CD4-positive, alpha-beta memory T cell (primary cell): ENCODE data around the gene VAV2. TPM values are rescaled to one million over a fixed set of nuclear protein-coding genes. Genes with fewer than 3 reads are reported as not detected.
"Not testable (repeated sequence)": the region's sequence is repeated elsewhere in the genome, so short reads cannot be mapped to it uniquely, and the experiment has no call there.

Experiments
- CTCF ChIA-PET: fragments of 350-600 bp; sonication (Branson Sonifier 250); formaldehyde crosslinking; loops from one replicate; lab custom pipeline; 2021; ENCODE audit warnings: inconsistent platforms; ENCODE audit not compliant: partially characterized antibody; lab: Charles Lee
- POLR2A ChIA-PET: fragments of 350-600 bp; sonication (Branson Sonifier 250); formaldehyde crosslinking; loops from one replicate; lab custom pipeline; 2021; ENCODE audit not compliant: partially characterized antibody; lab: Charles Lee
- DNase-seq, 5 donors: peaks; one replicate each; pipeline versions ENCODE4 v3.0.0 to v3.0.0-alpha.2; 2020 to 2022; ENCODE audit warnings: mixed read lengths in 1 of 5
- H3K27ac ChIP-seq: one replicate; pipeline ENCODE4 v1.7.0; 2013; ENCODE audit warnings: low read depth, low read length
- H3K27me3 ChIP-seq: 2 replicates; pipeline ENCODE4 v1.7.0; 2013; ENCODE audit warnings: mild to moderate bottlenecking, low read length, moderate library complexity; ENCODE audit not compliant: insufficient read depth
- H3K36me3 ChIP-seq: 2 replicates; pipeline ENCODE4 v1.7.0; 2013; ENCODE audit warnings: mild to moderate bottlenecking, low read length, moderate library complexity; ENCODE audit not compliant: insufficient read depth
- H3K4me1 ChIP-seq: 2 replicates; pipeline ENCODE4 v1.7.0; 2013; ENCODE audit warnings: mild to moderate bottlenecking, low read length, moderate library complexity; ENCODE audit not compliant: insufficient read depth
- H3K4me3 ChIP-seq, 2 donors: one replicate each; pipeline ENCODE4 v1.7.0; 2013; ENCODE audit warnings: low read length in 2 of 2, mild to moderate bottlenecking in 1 of 2
- H3K9me3 ChIP-seq, 2 donors: one replicate each; pipeline ENCODE4 v1.7.0; 2013; ENCODE audit warnings: low read length in 2 of 2, control low read depth in 1 of 2; ENCODE audit not compliant: control insufficient read depth in 1 of 2
- H3K27ac Mint-ChIP-seq, 7 donors: one replicate each; pipeline ENCODE4 v1.8.0; 2020 to 2021; ENCODE audit warnings: mixed read lengths in 7 of 7, mild to moderate bottlenecking in 6 of 7, inconsistent platforms in 3 of 7, moderate library complexity in 3 of 7
- H3K27me3 Mint-ChIP-seq, 2 donors: one replicate each; pipeline ENCODE4 v1.8.0; 2020 to 2021; ENCODE audit warnings: mixed read lengths in 2 of 2
- H3K36me3 Mint-ChIP-seq, 2 donors: one replicate each; pipeline ENCODE4 v1.8.0; 2020 to 2021; ENCODE audit warnings: mixed read lengths in 2 of 2, inconsistent platforms in 1 of 2, mild to moderate bottlenecking in 1 of 2
- H3K4me1 Mint-ChIP-seq, 4 donors: one replicate each; pipeline ENCODE4 v1.8.0; 2020 to 2021; ENCODE audit warnings: mixed read lengths in 4 of 4, mild to moderate bottlenecking in 1 of 4
- H3K4me3 Mint-ChIP-seq, 8 donors: one replicate each; pipeline ENCODE4 v1.8.0; 2020 to 2021; ENCODE audit warnings: mixed read lengths in 8 of 8, mild to moderate bottlenecking in 7 of 8, moderate library complexity in 6 of 8, inconsistent platforms in 3 of 8
- H3K9me3 Mint-ChIP-seq, 8 donors: one replicate each; pipeline ENCODE4 v1.8.0; 2020 to 2021; ENCODE audit warnings: mixed read lengths in 8 of 8, mild to moderate bottlenecking in 5 of 8, inconsistent platforms in 3 of 8, moderate library complexity in 1 of 8
- intact Hi-C: fragments of 100-400 bp; cut with micrococcal nuclease; formaldehyde crosslinking; loops from one replicate; pipeline ENCODE4 v1.15.1; 2023
- polyA plus RNA-seq, 2 donors: library from polyadenylated mRNA; unstranded; fragments of 300-500 nt; fragmentation: Illumina TruSeq; gene quantifications; one replicate each; pipeline ENCODE4 v1.2.3, GENCODE V29; 2021
- total RNA-seq, 2 experiments: library from RNA; stranded (reverse); gene quantifications; one replicate each; pipeline ENCODE4 v1.2.3, GENCODE V29; 2021

Gene VAV2
- total and polyA plus RNA-seq, 4 experiments from 2014 or later = 0.26 to 3.0 (median 1.0) TPM

DNA sequence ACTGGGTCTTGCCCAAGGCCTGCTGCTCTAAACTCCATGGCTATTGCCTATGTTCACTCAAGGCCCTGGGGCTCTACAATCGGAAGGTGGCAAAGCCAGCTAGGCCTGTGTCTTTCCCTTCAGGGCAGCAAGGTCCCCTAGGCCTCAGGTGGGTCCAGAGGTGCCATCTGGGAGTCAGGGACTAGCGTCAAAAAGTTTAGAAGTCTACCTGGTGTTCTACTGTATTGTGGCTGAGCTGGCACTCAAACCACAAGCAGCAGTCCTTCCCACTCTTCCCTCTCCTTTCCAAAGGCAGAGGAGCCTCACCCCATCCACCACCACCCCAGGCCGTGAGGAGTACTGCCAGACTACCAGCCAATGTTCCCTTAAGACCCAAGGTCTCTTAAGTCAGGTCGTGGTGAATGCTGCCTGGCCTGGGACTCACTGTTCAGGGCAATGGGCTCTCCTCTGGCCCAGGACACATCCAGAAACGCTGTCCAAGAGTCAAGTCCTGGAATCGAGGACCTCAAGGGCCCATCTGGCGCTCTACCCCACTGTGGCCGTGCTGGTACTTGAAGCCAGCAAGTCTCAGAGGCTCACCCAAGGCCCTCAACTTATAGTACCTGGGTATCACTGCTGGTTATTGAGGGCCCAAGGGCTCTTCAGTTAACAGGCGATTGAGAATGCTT lies 241.0 kb downstream of the VAV2 start:
- Mint-ChIP-seq H3K27ac (no peak overlapping the region), H3K36me3 (no peaks in the 10 kb centered on the region), H3K9me3 (no peaks in the 10 kb centered on the region), H3K4me1 (peaks cover 0 to 2% (median 0%) of the 10 kb centered on the region in 4 donors), H3K4me3 (no peak overlapping the region), H3K27me3 (peaks cover 37 to 38% of the 10 kb centered on the region in 2 donors)
- H3K9me3 ChIP-seq = no peaks in the 10 kb centered on the region
- no peaks in the 10 kb centered on the region for H3K4me1 ChIP-seq
- no peak overlapping the region for H3K4me3 ChIP-seq
- POLR2A ChIA-PET = no interaction called here
- intact Hi-C loops = no loop called here
- H3K36me3 ChIP-seq = no peaks in the 10 kb centered on the region
- CTCF ChIA-PET = interaction anchor here (1.3 to 2.1 kb wide), 2 partner anchors 9 to 11 kb away, joined by 4 to 8 read pairs; no protein-coding TSS in a partner anchor
- H3K27ac ChIP-seq = no peak overlapping the region
- DNase-seq = no peak
- no peaks in the 10 kb centered on the region for H3K27me3 ChIP-seq

DNA sequence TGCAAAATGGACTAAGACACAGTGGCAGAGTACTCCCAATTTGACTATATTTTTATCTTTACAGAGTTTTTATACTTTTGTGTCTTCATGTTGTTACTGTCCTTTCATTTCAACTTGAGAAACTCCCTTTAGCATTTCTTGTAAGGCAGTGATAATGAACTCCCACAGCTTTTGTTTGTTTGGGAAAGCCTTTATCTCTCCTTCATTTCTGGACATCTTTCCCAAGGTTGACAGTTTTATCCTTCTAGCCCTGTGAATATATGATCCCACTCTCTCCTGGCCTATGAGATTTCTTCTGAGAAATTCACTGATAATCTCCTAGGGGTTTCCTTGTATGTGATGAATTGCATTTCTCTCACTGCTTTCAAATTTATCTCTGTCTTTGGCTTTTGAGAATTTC lies 244.8 kb downstream of the VAV2 start:
- POLR2A ChIA-PET = no interaction called here
- Mint-ChIP-seq H3K27ac (no peak overlapping the region), H3K4me3 (no peak overlapping the region), H3K4me1 (no peaks in the 10 kb centered on the region), H3K9me3 (no peaks in the 10 kb centered on the region), H3K27me3 (peaks cover 30 to 36% of the 10 kb centered on the region in 2 donors), H3K36me3 (no peaks in the 10 kb centered on the region)
- H3K36me3 ChIP-seq = no peaks in the 10 kb centered on the region
- CTCF ChIA-PET = no interaction called here
- H3K4me3 ChIP-seq = no peak overlapping the region
- no peaks in the 10 kb centered on the region for H3K9me3 ChIP-seq
- H3K4me1 ChIP-seq = no peaks in the 10 kb centered on the region
- intact Hi-C loops = no loop called here
- no peak for DNase-seq
- no peak overlapping the region for H3K27ac ChIP-seq
- H3K27me3 ChIP-seq = no peaks in the 10 kb centered on the region

DNA sequence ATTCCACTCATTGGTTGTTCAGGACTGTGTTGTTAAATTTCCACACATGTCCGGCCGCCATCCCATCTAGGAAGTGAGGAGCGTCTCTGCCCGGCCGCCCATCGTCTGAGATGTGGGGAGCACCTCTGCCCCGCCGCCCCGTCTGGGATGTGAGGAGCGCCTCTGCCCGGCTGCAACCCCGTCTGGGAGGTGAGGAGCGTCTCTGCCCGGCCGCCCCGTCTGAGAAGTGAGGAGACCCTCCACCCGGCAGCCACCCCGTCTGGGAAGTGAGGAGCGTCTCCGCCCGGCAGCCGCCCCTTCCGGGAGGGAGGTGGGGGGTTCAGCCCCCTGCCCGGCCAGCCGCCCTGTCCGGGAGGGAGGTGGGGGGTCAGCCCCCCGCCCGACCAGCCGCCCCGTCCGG lies 247.6 kb downstream of the VAV2 start:
- H3K4me1 Mint-ChIP-seq, H3K9me3 Mint-ChIP-seq, DNase-seq, intact Hi-C loops, POLR2A ChIA-PET, H3K36me3 ChIP-seq, H3K9me3 ChIP-seq, CTCF ChIA-PET, H3K27ac Mint-ChIP-seq, H3K4me3 ChIP-seq, H3K4me1 ChIP-seq, H3K27me3 ChIP-seq, H3K36me3 Mint-ChIP-seq, H3K27ac ChIP-seq, H3K4me3 Mint-ChIP-seq: not testable (repeated sequence)
- peaks cover 18% of the 10 kb centered on the region in 2 donors for H3K27me3 Mint-ChIP-seq

DNA sequence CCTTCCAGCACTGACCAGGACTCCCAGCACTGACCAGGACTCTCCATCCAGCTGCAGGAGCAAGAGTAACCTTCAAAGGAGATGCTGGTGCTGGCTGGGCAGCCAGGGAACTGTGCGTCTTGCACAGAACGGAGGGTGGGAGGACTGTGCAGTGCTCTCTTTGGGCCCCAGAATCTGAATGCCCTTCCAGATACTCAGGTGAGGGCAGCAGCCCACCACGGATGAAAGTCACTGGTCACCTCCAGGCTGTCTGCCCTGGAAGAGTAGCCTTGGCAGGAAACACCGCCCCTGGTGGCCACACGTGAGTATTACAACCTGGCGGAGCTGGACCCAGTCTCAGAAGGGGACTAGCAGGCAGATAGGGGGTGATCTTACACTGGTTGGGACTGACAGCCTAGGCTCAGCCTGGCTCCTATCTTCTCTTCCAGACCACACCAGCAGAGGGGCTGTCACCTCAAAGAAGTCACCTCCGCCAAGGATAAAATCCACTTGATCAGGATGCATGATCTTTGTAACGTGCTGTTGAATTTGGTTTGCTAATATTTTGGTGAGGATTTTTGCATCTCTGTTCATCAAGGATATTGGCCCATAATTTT lies 249.2 kb downstream of the VAV2 start:
- Mint-ChIP-seq H3K27ac (no peak overlapping the region), H3K4me3 (no peak overlapping the region), H3K27me3 (peaks cover 8 to 12% of the 10 kb centered on the region in 2 donors), H3K36me3 (no peaks in the 10 kb centered on the region), H3K4me1 (peaks cover 0 to 9% (median 4%) of the 10 kb centered on the region in 4 donors), H3K9me3 (no peaks in the 10 kb centered on the region)
- Histone ChIP-seq H3K4me1 (peaks cover 14% of the 10 kb centered on the region), H3K27ac (no peak overlapping the region), H3K4me3 (no peak overlapping the region), H3K36me3 (no peaks in the 10 kb centered on the region), H3K9me3 (no peaks in the 10 kb centered on the region), H3K27me3 (no peaks in the 10 kb centered on the region)
- intact Hi-C loops = no loop called here
- POLR2A ChIA-PET = no interaction called here
- peak; percentile 51 to 67 (median 56) for DNase-seq
- CTCF ChIA-PET = interaction anchor here (0.7 to 2.4 kb wide), 12 partner anchors 9 to 154 kb away, joined by 3 to 19 read pairs (median 5); no protein-coding TSS in a partner anchor

DNA sequence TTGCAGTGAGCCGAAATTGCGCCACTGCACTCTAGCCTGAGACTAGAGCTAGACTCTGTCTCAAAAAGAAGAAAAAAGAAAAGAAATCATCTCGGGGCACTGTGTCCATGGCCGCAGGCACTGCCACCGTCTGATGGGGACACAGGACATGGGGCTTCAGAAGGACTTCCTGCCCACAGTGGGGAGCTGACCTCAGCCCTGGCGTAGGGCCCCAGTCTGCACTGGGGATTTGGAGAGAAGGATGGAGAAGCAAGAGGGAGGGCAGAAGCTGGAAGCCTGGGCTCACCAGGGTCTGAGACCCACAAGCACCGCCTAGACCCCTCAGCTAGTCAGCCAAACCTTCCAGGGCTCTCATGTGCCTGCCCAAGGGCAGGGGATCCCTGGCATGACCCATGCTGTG lies 249.9 kb downstream of the VAV2 start:
- H3K27ac Mint-ChIP-seq = no peak overlapping the region
- H3K27ac ChIP-seq = no peak overlapping the region
- DNase-seq = no peak
- H3K9me3 Mint-ChIP-seq = no peaks in the 10 kb centered on the region
- H3K36me3 Mint-ChIP-seq = no peaks in the 10 kb centered on the region
- peaks cover 0 to 13% (median 4%) of the 10 kb centered on the region in 4 donors for H3K4me1 Mint-ChIP-seq
- ChIA-PET CTCF (interaction anchor here (0.6 to 2.4 kb wide), 12 partner anchors 8 to 153 kb away, joined by 3 to 19 read pairs (median 5); no protein-coding TSS in a partner anchor), POLR2A (no interaction called here)
- no peaks in the 10 kb centered on the region for H3K9me3 ChIP-seq
- peaks cover 4 to 12% of the 10 kb centered on the region in 2 donors for H3K27me3 Mint-ChIP-seq
- H3K4me3 Mint-ChIP-seq = no peak overlapping the region
- H3K27me3 ChIP-seq = no peaks in the 10 kb centered on the region
- intact Hi-C loops = no loop called here
- H3K4me1 ChIP-seq = peaks cover 15% of the 10 kb centered on the region
- no peaks in the 10 kb centered on the region for H3K36me3 ChIP-seq
- H3K4me3 ChIP-seq = no peak overlapping the region

DNA sequence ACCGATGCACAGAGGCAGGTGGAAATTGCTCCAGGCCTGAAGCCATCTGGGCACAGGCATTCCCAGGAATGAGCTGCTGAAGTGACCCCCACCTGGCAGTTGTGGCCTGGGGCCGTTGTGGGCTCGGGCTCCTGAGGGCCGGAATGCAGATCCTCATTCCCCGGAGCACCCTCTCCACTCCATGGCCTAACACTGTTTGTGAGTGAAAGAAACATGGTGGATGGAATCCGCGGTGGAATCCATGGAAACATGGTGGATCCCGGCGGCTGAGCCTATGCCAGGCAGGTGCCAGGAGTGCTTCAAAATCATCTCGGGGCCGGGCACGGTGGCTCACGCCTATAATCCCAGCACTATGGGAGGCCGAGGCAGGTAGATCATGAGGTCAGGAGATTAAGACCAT lies 250.4 kb downstream of the VAV2 start:
- ChIA-PET POLR2A (no interaction called here), CTCF (interaction anchor here (1.1 to 2.4 kb wide), 6 partner anchors 8 to 153 kb away, joined by 3 to 19 read pairs (median 9); no protein-coding TSS in a partner anchor)
- Histone ChIP-seq H3K4me3 (no peak overlapping the region), H3K9me3 (no peaks in the 10 kb centered on the region), H3K27me3 (no peaks in the 10 kb centered on the region), H3K4me1 (peaks cover 15% of the 10 kb centered on the region), H3K36me3 (no peaks in the 10 kb centered on the region), H3K27ac (no peak overlapping the region)
- no peak for DNase-seq
- Mint-ChIP-seq H3K36me3 (no peaks in the 10 kb centered on the region), H3K9me3 (no peaks in the 10 kb centered on the region), H3K27me3 (peaks cover 4 to 10% of the 10 kb centered on the region in 2 donors), H3K4me1 (peaks cover 0 to 13% (median 4%) of the 10 kb centered on the region in 4 donors), H3K27ac (no peak overlapping the region), H3K4me3 (no peak overlapping the region)
- intact Hi-C loops = no loop called here

DNA sequence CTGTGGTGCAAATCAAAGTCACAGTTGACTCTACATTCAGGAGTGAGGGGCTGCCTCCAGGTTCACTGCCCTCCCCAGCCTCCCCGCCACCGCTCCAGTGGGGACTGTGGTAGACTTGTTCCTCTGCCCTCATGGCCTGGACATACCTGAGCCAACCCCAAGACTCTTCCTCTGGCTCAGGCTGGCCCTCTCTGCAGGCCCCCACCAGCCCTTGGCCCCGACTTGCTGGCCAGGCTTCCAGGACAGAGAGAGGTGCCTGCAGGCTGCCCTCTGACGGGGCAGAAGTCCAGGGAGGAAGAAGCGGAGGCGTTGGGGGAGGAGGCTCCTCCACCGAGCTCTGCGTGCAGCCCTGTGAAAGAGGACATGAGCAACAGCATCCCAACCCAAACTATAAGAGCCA lies 251.2 kb downstream of the VAV2 start:
- H3K4me3 ChIP-seq = no peak overlapping the region
- H3K36me3 Mint-ChIP-seq = no peaks in the 10 kb centered on the region
- ChIA-PET POLR2A (no interaction called here), CTCF (interaction anchor here (1.6 to 2.4 kb wide), 2 partner anchors 9 to 11 kb away, joined by 4 to 8 read pairs; no protein-coding TSS in a partner anchor)
- intact Hi-C loops = no loop called here
- peaks cover 15% of the 10 kb centered on the region for H3K4me1 ChIP-seq
- no peak overlapping the region for H3K4me3 Mint-ChIP-seq
- H3K27ac Mint-ChIP-seq = no peak overlapping the region
- H3K36me3 ChIP-seq = no peaks in the 10 kb centered on the region
- no peaks in the 10 kb centered on the region for H3K9me3 Mint-ChIP-seq
- peaks cover 3 to 8% of the 10 kb centered on the region in 2 donors for H3K27me3 Mint-ChIP-seq
- DNase-seq = no peak
- H3K4me1 Mint-ChIP-seq = peaks cover 0 to 13% (median 4%) of the 10 kb centered on the region in 4 donors
- H3K9me3 ChIP-seq = no peaks in the 10 kb centered on the region
- no peaks in the 10 kb centered on the region for H3K27me3 ChIP-seq
- H3K27ac ChIP-seq = no peak overlapping the region
